Ascending aorta (tissue), 2 donors: Measurements from ENCODE around the gene NRL. TPM values are rescaled to one million over a fixed set of nuclear protein-coding genes. Genes with fewer than 3 reads are reported as not detected.

Source experiments
- DNase-seq, 2 donors: peaks; one replicate each; pipeline ENCODE4 v3.0.0-alpha.2; 2019; ENCODE audit warnings: low spot score in 2 of 2
- H3K27ac ChIP-seq, 2 donors: fragments of 200-600 bp; sonication (generic); one replicate each; pipeline ENCODE4 v1.5.1; 2016 to 2017; ENCODE audit warnings: mild to moderate bottlenecking in 1 of 2
- H3K27me3 ChIP-seq: fragments of 200-600 bp; sonication (generic); one replicate; pipeline ENCODE4 v1.5.1; 2017
- H3K36me3 ChIP-seq, 2 donors: fragments of 200-600 bp; sonication (generic); one replicate each; pipeline ENCODE4 v1.5.1; 2016
- H3K4me1 ChIP-seq, 2 donors: fragments of 200-600 bp; sonication (generic); one replicate each; pipeline ENCODE4 v1.5.1; 2016 to 2017; ENCODE audit warnings: mild to moderate bottlenecking in 1 of 2
- H3K4me3 ChIP-seq, 2 donors: fragments of 200-600 bp; sonication (generic); one replicate each; pipeline ENCODE4 v1.5.1; 2016 to 2017; ENCODE audit warnings: mild to moderate bottlenecking in 1 of 2
- H3K9me3 ChIP-seq, 2 donors: fragments of 200-600 bp; sonication (generic); one replicate each; pipeline ENCODE4 v1.5.1; 2016
- intact Hi-C: fragments of 100-400 bp; cut with DNase I; formaldehyde crosslinking; loops from one replicate; pipeline ENCODE4 v1.15.1; 2023
- total RNA-seq: library from RNA; depleted of rRNA; stranded (reverse); fragments of >200 nt; gene quantifications from one replicate; pipeline ENCODE4 v1.1.0, GENCODE V29; 2016
- TF ChIP-seq, protein P1 (sequence below), 3 experiments: fragments of 200-600 bp in 2 of 3; fragments of 450-650 bp in 1 of 3; sonication (generic) in 2 of 3; IDR thresholded peaks; one replicate each; pipeline ENCODE4 v1.5.1; 2016 to 2019; ENCODE audit warnings: antibody characterized with exemption in 3 of 3, mild to moderate bottlenecking in 1 of 3, moderate library complexity in 1 of 3

NRL gene
- total RNA-seq, 1 donor from 2014 or later: not detected

GRCh38 chr14:24159777-24160498 is 45.2 kb upstream of the NRL start:
- H3K9me3 ChIP-seq: no peaks in the 10 kb centered on the region
- DNase-seq: peak in 1 of 2 donors; percentile 62
- intact Hi-C loops: loop anchor here (2.0 kb wide), 1 partner anchor 29 kb away; the partner anchor contains the start of gene IPO4
- H3K36me3 ChIP-seq: peaks cover 58 to 65% of the 10 kb centered on the region in 2 donors
- TF ChIP-seq, protein P1, sequence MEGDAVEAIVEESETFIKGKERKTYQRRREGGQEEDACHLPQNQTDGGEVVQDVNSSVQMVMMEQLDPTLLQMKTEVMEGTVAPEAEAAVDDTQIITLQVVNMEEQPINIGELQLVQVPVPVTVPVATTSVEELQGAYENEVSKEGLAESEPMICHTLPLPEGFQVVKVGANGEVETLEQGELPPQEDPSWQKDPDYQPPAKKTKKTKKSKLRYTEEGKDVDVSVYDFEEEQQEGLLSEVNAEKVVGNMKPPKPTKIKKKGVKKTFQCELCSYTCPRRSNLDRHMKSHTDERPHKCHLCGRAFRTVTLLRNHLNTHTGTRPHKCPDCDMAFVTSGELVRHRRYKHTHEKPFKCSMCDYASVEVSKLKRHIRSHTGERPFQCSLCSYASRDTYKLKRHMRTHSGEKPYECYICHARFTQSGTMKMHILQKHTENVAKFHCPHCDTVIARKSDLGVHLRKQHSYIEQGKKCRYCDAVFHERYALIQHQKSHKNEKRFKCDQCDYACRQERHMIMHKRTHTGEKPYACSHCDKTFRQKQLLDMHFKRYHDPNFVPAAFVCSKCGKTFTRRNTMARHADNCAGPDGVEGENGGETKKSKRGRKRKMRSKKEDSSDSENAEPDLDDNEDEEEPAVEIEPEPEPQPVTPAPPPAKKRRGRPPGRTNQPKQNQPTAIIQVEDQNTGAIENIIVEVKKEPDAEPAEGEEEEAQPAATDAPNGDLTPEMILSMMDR (IDR thresholded peaks at IDR 0.05): no peak
- H3K4me3 ChIP-seq: no peak overlapping the region
- no peaks in the 10 kb centered on the region for H3K27me3 ChIP-seq
- H3K27ac ChIP-seq: peak overlapping the region; percentile 85 to 88
- H3K4me1 ChIP-seq: peaks cover 9 to 12% of the 10 kb centered on the region in 2 donors

DNA sequence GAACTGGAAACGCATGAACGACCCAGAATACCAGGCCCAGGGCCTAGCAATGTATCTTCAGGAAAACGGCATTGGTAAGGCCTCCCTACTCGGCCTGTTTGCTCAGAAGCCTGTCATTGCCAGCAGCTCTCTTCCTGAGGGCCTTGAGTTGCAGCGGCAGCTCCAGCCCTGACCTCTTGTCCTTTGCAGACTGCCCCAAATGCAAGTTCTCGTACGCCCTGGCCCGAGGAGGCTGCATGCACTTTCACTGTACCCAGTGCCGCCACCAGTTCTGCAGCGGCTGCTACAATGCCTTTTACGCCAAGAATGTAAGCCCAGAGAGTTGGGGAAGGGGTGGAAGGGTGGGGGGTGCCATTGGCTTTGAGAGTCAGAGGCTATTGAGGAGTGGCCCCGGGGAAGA is 42.6 kb upstream of the NRL start:
- TF ChIP-seq, protein P1 (IDR thresholded peaks at IDR 0.05): no peak

DNA sequence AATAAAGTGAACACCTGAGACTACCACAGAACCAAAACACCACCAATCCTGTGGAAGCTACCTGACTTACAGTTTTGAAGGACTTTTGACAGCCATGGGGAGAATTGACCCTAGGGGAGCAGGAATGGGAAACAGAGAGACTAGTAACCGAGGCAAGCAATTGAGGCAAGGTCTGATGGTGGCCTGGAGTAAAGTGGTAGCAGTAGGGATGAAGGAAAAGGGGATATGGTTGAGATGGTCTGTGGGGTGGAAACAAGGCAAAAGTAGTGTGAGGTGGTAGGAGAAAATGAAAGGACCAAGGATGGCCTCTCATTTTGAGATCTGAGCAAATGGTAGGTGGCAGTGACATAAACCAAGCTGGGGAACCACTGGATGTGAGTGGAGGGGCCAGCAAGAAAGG is 42.1 kb upstream of the NRL start:
- DNase-seq: no peak
- intact Hi-C loops: no loop called here
- Histone ChIP-seq H3K27me3 (no peaks in the 10 kb centered on the region), H3K4me1 (no peaks in the 10 kb centered on the region), H3K27ac (no peak overlapping the region), H3K9me3 (no peaks in the 10 kb centered on the region), H3K36me3 (peaks cover 45 to 74% of the 10 kb centered on the region in 2 donors), H3K4me3 (no peak overlapping the region)
- TF ChIP-seq, protein P1 (IDR thresholded peaks at IDR 0.05): no peak

More for the DNA sequence above, 42.6 kb upstream of the NRL start:
- no peaks in the 10 kb centered on the region for H3K27me3 ChIP-seq
- H3K36me3 ChIP-seq: peaks cover 43 to 69% of the 10 kb centered on the region in 2 donors
- intact Hi-C loops: no loop called here
- peaks cover under 1 to 4% of the 10 kb centered on the region in 2 donors for H3K4me1 ChIP-seq
- DNase-seq: no peak
- no peak overlapping the region for H3K27ac ChIP-seq
- H3K9me3 ChIP-seq: no peaks in the 10 kb centered on the region
- no peak overlapping the region for H3K4me3 ChIP-seq

GRCh38 chr14:24155100-24155499 is 40.4 kb upstream of the NRL start:
- peaks cover 57 to 85% of the 10 kb centered on the region in 2 donors for H3K36me3 ChIP-seq
- no peaks in the 10 kb centered on the region for H3K4me1 ChIP-seq
- no peak for DNase-seq
- H3K9me3 ChIP-seq: no peaks in the 10 kb centered on the region
- no peaks in the 10 kb centered on the region for H3K27me3 ChIP-seq
- no peak overlapping the region for H3K4me3 ChIP-seq
- TF ChIP-seq, protein P1 (IDR thresholded peaks at IDR 0.05): no peak
- H3K27ac ChIP-seq: no peak overlapping the region
- intact Hi-C loops: no loop called here

- H3K27ac ChIP-seq: no peak overlapping the region
- DNase-seq: no peak
- intact Hi-C loops: no loop called here
- peaks cover 8 to 13% of the 10 kb centered on the region in 2 donors for H3K4me1 ChIP-seq
- no peak overlapping the region for H3K4me3 ChIP-seq
- TF ChIP-seq, protein P1 (IDR thresholded peaks at IDR 0.05): no peak
- peaks cover 53 to 76% of the 10 kb centered on the region in 2 donors for H3K36me3 ChIP-seq
- H3K9me3 ChIP-seq: no peaks in the 10 kb centered on the region
- H3K27me3 ChIP-seq: no peaks in the 10 kb centered on the region
These were observed 36.8 kb upstream of the NRL start for GRCh38 chr14:24151404-24152080.
